Measurements from ENCODE around the gene MSX2.

MSX2 gene

GRCh38 chr5:174715804-174716203 is 8.6 kb upstream of the MSX2 start:
- CTCF ChIA-PET: no interaction called here

GRCh38 chr5:174717826-174718455 is 6.4 kb upstream of the MSX2 start:
- H3K4me3 ChIP-seq (ENCODE audit: low read depth, low read length): no peak overlapping the region
- TF ChIP-seq CTCF (IDR thresholded peaks at IDR 0.05; ENCODE audit: insufficient read depth, low read length, missing control alignments): no peak
- DNase-seq (ENCODE audit: low read depth, low spot score): no peak
- ChIA-PET POLR2A (no interaction called here), CTCF (no interaction called here)

More at GRCh38 chr5:174715804-174716203, 8.6 kb upstream of the MSX2 start:
- POLR2A ChIA-PET: no interaction called here
- no peak overlapping the region for H3K4me3 ChIP-seq (ENCODE audit: low read depth, low read length)
- no peak for DNase-seq (ENCODE audit: low read depth, low spot score)
- no peak for TF ChIP-seq CTCF (IDR thresholded peaks at IDR 0.05; ENCODE audit: insufficient read depth, low read length, missing control alignments)

GRCh38 chr5:174718880-174719610 is 5.3 kb upstream of the MSX2 start:
- ChIA-PET CTCF (interaction anchor here (1.6 kb wide), 1 partner anchor 300 kb away, joined by 5 read pairs; no protein-coding TSS in a partner anchor), POLR2A (no interaction called here)
- H3K4me3 ChIP-seq (ENCODE audit: low read depth, low read length): no peak overlapping the region
- no peak for DNase-seq (ENCODE audit: low read depth, low spot score)
- no peak for TF ChIP-seq CTCF (IDR thresholded peaks at IDR 0.05; ENCODE audit: insufficient read depth, low read length, missing control alignments)

- TF ChIP-seq CTCF (IDR thresholded peaks at IDR 0.05; ENCODE audit: insufficient read depth, low read length, missing control alignments): no peak
- DNase-seq (ENCODE audit: low read depth, low spot score): no peak
- ChIA-PET POLR2A (interaction anchor here (0.6 kb wide), 1 partner anchor 25 kb away, joined by 3 read pairs; no protein-coding TSS in a partner anchor), CTCF (interaction anchor here (1.6 kb wide), 1 partner anchor 301 kb away, joined by 5 read pairs; no protein-coding TSS in a partner anchor)
- no peak overlapping the region for H3K4me3 ChIP-seq (ENCODE audit: low read depth, low read length)
Observed at GRCh38 chr5:174719793-174720611, 4.4 kb upstream of the MSX2 start.

GRCh38 chr5:174720612-174721529 is 3.5 kb upstream of the MSX2 start:
- no peak for DNase-seq (ENCODE audit: low read depth, low spot score)
- CTCF ChIA-PET: no interaction called here
- POLR2A ChIA-PET: interaction anchor here (0.6 kb wide), 1 partner anchor 24 kb away, joined by 3 read pairs; no protein-coding TSS in a partner anchor
- TF ChIP-seq CTCF (IDR thresholded peaks at IDR 0.05; ENCODE audit: insufficient read depth, low read length, missing control alignments): no peak
- H3K4me3 ChIP-seq (ENCODE audit: low read depth, low read length): no peak overlapping the region
